GM19099 (cell line): ENCODE results near the gene CHCHD6.

Experiments
- POLR2A ChIP-seq: IDR thresholded peaks from 3 replicates; pipeline ENCODE4 v1.6.1; 2011; ENCODE audit warnings: low read depth; ENCODE audit not compliant: insufficient read length; ENCODE audit errors: extremely low read depth

Gene CHCHD6

GRCh38 chr3:126936853-126937425, 232.9 kb downstream of the CHCHD6 start:
- no peak for TF ChIP-seq POLR2A

GRCh38 chr3:126937533-126937932, 233.5 kb downstream of the CHCHD6 start:
- TF ChIP-seq POLR2A, result no peak

GRCh38 chr3:126937973-126938372, 233.9 kb downstream of the CHCHD6 start:
- TF ChIP-seq POLR2A, result no peak

- no peak for TF ChIP-seq POLR2A
Observed at GRCh38 chr3:126938520-126939337, 234.7 kb downstream of the CHCHD6 start.

DNA sequence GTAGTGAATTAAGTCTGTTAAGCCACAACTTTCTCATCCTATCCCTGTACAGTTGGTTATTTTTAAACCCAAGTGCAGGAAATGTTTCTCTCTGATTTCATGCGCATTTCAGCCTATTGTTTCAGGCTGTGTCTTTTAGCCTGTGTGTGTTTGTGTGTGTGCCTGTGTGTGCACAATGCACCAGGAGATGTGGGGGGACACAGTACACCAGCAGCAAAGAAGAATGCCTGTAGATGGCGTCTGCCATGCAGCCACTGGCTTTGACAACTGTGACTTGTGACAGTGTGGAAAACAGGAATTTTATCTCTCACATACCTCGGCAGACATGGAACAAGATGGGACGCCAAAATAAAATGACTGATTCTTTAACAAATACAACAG, 235.3 kb downstream of the CHCHD6 start:
- TF ChIP-seq POLR2A, result no peak

DNA sequence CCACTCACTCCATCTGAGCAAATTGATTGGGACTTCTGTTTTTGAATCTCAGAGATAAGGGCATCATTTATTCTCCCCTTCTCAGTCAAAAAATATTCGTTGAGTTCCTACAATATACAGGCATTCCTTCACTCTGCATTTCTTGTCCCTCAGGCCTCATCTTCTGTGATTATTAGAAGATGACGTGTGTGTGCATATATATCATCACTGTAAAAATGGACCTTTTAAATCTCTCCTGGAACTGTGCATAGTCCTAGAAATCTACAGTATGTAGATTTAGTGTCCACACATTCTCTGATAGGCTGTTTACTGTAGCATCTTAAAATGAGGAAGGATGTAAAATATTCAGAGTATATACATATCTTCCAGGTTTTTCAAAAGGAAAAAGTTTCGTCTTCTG, 235.7 kb downstream of the CHCHD6 start:
- no peak for TF ChIP-seq POLR2A

DNA sequence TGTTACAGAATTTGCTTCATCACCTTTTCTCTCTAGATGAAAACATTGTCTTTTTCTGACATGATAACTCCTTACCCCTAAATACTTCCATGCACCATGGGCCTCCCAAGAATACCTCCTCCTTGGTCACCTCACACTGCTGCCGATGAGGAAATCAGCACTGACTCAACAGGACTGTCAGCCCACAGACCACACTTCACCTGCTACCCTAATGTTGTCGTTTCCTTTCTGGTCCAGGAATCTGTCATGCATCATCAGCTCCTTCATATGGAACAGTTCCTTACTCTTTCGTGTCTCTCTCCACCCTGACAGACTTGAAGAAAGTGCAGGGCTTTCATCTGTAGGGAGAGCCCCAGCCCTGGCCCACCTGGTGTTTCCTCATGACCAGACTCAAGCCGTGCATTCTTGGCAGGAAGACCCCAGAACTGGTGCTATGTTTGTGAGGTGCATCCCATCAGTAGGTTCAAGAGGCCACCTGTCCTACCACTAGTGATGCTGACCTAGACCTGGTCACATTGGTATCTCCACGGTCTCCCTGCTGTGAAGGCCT, 237.8 kb downstream of the CHCHD6 start:
- TF ChIP-seq POLR2A, result no peak

GRCh38 chr3:126944089-126944965, 240.3 kb downstream of the CHCHD6 start:
- TF ChIP-seq POLR2A, result no peak

- no peak for TF ChIP-seq POLR2A
Observed at GRCh38 chr3:126945171-126945721, 241.2 kb downstream of the CHCHD6 start.

DNA sequence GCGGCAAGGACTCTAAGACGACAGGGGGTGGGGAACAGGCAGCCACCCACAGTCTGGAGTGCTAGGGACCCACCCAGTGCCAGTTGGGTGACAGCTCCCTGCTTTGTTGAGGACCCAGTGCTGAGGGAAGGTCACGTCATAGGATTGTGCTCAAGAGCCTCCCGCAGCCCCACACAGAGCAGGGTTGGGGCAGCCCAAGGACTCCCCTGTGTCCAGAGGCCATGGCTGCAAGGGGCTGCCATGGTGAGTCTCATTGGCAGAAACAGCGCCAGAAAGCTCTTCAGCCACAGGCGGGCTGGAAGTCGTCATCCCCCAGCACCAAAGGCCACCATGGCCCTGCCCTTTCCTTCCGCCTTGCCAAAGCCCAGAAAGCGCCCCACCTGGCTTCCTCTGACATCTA, 241.9 kb downstream of the CHCHD6 start:
- TF ChIP-seq POLR2A, result no peak

- TF ChIP-seq POLR2A, result no peak
Observed at GRCh38 chr3:126946405-126946804, 242.4 kb downstream of the CHCHD6 start.

DNA sequence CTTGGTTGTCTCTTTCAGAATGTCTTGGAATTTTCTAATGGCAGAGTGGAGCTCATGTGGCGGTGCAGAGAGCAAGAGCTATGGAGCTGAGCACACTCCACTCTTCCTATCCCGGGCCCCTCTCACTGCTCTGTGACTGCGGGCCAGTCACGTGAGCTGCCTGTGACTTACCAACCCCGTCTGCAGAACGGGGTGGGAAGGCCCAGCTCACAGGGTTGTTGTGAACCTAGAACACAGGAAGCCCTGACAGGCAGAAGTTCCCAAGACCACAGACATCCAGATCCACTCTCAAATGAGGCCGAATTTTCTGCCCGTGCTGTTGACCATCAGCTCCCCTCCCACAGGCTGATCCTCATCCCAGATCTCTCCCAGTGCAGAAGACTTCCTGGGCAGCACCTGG, 243.4 kb downstream of the CHCHD6 start:
- TF ChIP-seq POLR2A, result no peak

DNA sequence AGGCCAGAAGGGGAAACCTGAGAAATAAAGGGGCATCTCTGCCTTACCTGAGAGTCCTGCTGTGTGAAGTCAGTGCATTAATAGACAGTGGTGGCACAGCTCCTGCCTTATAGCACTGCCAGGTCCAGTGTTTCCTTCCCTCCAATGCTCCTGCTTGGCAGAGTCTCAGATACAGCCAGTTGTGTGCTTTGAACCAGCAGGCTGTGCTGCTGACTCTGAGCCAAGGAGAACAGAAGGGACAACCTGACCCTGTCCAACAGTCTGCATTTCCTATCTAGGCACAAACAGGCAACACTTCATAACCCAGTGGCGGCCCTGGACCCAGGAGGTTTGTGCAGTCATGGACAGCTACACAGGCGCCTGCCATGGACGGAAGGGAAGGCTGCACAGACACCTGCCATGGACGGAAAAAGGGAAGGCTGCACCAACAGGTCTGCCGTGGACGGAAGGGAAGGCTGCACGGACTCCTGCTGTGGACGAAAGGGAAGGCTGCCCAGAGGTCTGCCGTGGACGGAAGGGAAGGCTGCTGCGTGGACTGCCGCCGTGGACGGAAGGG, 245.0 kb downstream of the CHCHD6 start:
- TF ChIP-seq POLR2A, result no peak

- TF ChIP-seq POLR2A, result no peak
Observed at GRCh38 chr3:126951561-126951960, 247.5 kb downstream of the CHCHD6 start.
